ENCODE results near the gene KCNQ1OT1.

DNA sequence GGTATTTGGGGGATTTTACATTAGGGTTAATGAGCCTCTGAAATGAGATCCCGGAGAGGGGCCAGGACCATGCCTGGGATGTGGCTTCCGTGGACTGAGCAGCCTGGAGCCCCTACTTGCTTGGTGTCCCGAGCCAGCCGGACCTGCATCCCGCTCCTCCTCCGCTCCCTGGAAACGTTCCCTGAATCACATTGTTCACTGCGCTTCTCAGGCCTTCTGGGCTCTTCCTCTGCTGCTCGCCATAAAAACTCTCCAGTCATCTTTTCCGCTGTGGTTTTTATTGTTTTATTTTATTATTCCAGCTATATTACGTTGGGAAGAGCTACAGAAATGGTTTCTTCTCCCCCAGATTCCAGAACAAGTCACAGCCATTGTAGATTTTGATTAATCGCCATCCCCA, 13.3 kb upstream of the KCNQ1OT1 start:
- TF ChIP-seq, protein P1, sequence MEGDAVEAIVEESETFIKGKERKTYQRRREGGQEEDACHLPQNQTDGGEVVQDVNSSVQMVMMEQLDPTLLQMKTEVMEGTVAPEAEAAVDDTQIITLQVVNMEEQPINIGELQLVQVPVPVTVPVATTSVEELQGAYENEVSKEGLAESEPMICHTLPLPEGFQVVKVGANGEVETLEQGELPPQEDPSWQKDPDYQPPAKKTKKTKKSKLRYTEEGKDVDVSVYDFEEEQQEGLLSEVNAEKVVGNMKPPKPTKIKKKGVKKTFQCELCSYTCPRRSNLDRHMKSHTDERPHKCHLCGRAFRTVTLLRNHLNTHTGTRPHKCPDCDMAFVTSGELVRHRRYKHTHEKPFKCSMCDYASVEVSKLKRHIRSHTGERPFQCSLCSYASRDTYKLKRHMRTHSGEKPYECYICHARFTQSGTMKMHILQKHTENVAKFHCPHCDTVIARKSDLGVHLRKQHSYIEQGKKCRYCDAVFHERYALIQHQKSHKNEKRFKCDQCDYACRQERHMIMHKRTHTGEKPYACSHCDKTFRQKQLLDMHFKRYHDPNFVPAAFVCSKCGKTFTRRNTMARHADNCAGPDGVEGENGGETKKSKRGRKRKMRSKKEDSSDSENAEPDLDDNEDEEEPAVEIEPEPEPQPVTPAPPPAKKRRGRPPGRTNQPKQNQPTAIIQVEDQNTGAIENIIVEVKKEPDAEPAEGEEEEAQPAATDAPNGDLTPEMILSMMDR (IDR thresholded peaks at IDR 0.05), result no peak
- TF ChIP-seq EZH2phosphoT487 (IDR thresholded peaks at IDR 0.05; ENCODE audit: borderline replicate concordance, low read depth) (no peak), EP300 (IDR thresholded peaks at IDR 0.05; ENCODE audit: borderline replicate concordance in 1 of 2, low read depth in 1 of 2, low read length in 1 of 2) (no peak), RCOR1 (IDR thresholded peaks at IDR 0.05; ENCODE audit: low read length) (no peak), RXRA (IDR thresholded peaks at IDR 0.05; ENCODE audit: borderline replicate concordance, low read depth) (no peak)
- TF ChIP-seq, protein P2, sequence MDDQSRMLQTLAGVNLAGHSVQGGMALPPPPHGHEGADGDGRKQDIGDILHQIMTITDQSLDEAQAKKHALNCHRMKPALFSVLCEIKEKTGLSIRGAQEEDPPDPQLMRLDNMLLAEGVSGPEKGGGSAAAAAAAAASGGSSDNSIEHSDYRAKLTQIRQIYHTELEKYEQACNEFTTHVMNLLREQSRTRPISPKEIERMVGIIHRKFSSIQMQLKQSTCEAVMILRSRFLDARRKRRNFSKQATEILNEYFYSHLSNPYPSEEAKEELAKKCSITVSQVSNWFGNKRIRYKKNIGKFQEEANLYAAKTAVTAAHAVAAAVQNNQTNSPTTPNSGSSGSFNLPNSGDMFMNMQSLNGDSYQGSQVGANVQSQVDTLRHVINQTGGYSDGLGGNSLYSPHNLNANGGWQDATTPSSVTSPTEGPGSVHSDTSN (IDR thresholded peaks at IDR 0.05), result no peak

Measured in SK-N-SH (cell line).